ENCODE measurements around the gene ACKR2.

The ACKR2 gene

DNA sequence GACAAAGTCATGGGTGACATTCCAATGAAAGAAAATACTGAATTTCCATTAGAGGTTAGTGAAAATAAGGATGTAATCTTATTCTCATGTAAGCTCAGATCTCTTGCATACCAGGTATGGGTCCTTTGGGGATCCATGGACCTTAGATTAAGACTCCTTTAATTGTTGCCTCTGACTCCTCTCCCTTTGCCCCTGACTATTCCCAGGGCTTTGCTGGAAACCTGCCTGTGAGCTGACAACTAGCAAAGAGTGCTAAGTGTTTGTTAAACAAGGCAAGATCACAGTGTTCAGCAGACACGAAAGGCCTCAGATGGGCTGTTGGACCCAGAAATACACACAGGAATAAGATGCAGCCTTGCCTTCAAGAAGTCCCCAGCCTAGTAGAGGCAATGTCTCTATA is 32.1 kb downstream of the ACKR2 start:
- H3K27me3 ChIP-seq (ENCODE audit: insufficient read depth, low read length, poor library complexity), result peaks cover 4% of the 10 kb centered on the region
- no peak overlapping the region for H2AFZ ChIP-seq (ENCODE audit: low read depth, low read length)
- ATAC-seq (ENCODE audit: insufficient read depth, low read depth) (no peak), DNase-seq (no peak)
- no peak overlapping the region for H3K27ac ChIP-seq (ENCODE audit: low read length)
- no peaks in the 10 kb centered on the region for H3K36me3 ChIP-seq (ENCODE audit: insufficient read depth, low read length)
- H3K9me3 ChIP-seq (ENCODE audit: insufficient read depth, low read length, severe bottlenecking), result no peaks in the 10 kb centered on the region
- H3K4me3 ChIP-seq (ENCODE audit: low read depth in 1 of 2, low read length in 2 of 2), result no peak overlapping the region
- H3K4me2 ChIP-seq (ENCODE audit: insufficient read depth, low read length), result no peak overlapping the region
- no peak for TF ChIP-seq EZH2 (IDR thresholded peaks at IDR 0.05; ENCODE audit: borderline replicate concordance, low read depth, low read length, severe bottlenecking)
- TF ChIP-seq, protein P1, sequence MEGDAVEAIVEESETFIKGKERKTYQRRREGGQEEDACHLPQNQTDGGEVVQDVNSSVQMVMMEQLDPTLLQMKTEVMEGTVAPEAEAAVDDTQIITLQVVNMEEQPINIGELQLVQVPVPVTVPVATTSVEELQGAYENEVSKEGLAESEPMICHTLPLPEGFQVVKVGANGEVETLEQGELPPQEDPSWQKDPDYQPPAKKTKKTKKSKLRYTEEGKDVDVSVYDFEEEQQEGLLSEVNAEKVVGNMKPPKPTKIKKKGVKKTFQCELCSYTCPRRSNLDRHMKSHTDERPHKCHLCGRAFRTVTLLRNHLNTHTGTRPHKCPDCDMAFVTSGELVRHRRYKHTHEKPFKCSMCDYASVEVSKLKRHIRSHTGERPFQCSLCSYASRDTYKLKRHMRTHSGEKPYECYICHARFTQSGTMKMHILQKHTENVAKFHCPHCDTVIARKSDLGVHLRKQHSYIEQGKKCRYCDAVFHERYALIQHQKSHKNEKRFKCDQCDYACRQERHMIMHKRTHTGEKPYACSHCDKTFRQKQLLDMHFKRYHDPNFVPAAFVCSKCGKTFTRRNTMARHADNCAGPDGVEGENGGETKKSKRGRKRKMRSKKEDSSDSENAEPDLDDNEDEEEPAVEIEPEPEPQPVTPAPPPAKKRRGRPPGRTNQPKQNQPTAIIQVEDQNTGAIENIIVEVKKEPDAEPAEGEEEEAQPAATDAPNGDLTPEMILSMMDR (IDR thresholded peaks at IDR 0.05; ENCODE audit: borderline replicate concordance, extremely low read depth, low read length, poor library complexity, severe bottlenecking), result no peak
- no peak overlapping the region for H3K9ac ChIP-seq (ENCODE audit: low read depth, low read length)
- H3K4me1 ChIP-seq (ENCODE audit: insufficient read depth, low read length), result no peaks in the 10 kb centered on the region
- H4K20me1 ChIP-seq (ENCODE audit: insufficient read depth, low read length), result no peaks in the 10 kb centered on the region
- H3K79me2 ChIP-seq (ENCODE audit: insufficient read depth, low read length), result no peaks in the 10 kb centered on the region

DNA sequence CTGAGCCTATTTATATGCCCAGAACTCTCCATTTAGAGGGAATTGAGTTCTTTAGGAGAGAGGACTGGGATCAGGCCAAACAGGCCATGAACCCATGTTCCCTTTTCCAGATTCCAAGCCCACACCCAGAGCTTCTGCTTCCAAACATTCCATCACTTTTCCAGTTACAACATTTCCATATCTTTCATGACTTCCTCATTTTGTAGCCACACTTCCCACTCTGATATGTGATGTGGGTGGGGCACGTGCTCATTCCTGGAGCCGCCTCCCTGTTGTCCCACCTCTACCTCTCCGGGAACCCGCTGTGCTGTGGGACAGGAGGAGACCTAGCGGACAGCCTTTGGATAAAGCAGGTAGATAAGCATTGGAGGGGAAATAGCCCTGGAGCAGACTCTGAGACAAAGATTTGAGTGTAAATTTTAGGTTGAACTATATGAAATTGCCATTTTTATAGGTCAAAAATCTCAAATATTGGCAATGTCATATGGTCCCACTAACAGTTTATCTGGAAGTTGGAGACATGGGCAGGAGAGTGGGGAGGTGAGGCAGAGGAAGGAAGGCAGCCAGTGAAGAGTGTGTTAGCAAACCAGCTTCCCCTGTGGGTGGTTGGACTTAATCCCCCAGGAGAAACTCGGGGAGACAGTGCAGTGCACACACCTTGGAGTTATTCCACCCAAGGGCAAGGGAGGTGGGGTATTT is 34.6 kb downstream of the ACKR2 start:
- H4K20me1 ChIP-seq (ENCODE audit: insufficient read depth, low read length), result no peaks in the 10 kb centered on the region
- TF ChIP-seq, protein P1 (IDR thresholded peaks at IDR 0.05; ENCODE audit: borderline replicate concordance, extremely low read depth, low read length, poor library complexity, severe bottlenecking), result no peak
- TF ChIP-seq EZH2 (IDR thresholded peaks at IDR 0.05; ENCODE audit: borderline replicate concordance, low read depth, low read length, severe bottlenecking), result no peak
- no peaks in the 10 kb centered on the region for H3K36me3 ChIP-seq (ENCODE audit: insufficient read depth, low read length)
- H3K27me3 ChIP-seq (ENCODE audit: insufficient read depth, low read length, poor library complexity), result peaks cover 12% of the 10 kb centered on the region
- no peaks in the 10 kb centered on the region for H3K79me2 ChIP-seq (ENCODE audit: insufficient read depth, low read length)
- no peaks in the 10 kb centered on the region for H3K4me1 ChIP-seq (ENCODE audit: insufficient read depth, low read length)
- H3K9me3 ChIP-seq (ENCODE audit: insufficient read depth, low read length, severe bottlenecking), result no peaks in the 10 kb centered on the region
- H3K4me2 ChIP-seq (ENCODE audit: insufficient read depth, low read length), result no peak overlapping the region
- no peak overlapping the region for H3K4me3 ChIP-seq (ENCODE audit: low read depth in 1 of 2, low read length in 2 of 2)
- no peak overlapping the region for H2AFZ ChIP-seq (ENCODE audit: low read depth, low read length)
- no peak for DNase-seq
- ATAC-seq (ENCODE audit: insufficient read depth, low read depth), result no peak
- H3K9ac ChIP-seq (ENCODE audit: low read depth, low read length), result no peak overlapping the region
- no peak overlapping the region for H3K27ac ChIP-seq (ENCODE audit: low read length)

DNA sequence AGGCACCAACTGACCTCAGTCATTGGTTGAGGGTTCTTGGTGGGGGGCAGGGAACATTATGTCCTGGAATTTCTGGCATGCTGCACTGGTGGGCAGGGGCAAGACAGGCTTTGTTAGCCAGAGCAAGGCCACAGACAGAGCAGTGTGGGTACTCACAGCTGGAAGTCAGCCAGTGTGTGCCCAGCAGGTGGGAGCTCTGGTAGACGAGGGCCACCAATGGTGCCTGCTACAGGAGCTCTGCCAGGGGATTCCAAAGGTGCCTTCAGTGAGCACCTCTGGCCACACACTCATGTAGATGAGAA is 35.1 kb downstream of the ACKR2 start:
- Histone ChIP-seq H2AFZ (ENCODE audit: low read depth, low read length) (no peak overlapping the region), H3K9me3 (ENCODE audit: insufficient read depth, low read length, severe bottlenecking) (no peaks in the 10 kb centered on the region), H3K4me2 (ENCODE audit: insufficient read depth, low read length) (no peak overlapping the region), H3K4me3 (ENCODE audit: low read depth in 1 of 2, low read length in 2 of 2) (no peak overlapping the region), H3K27me3 (ENCODE audit: insufficient read depth, low read length, poor library complexity) (peaks cover 12% of the 10 kb centered on the region), H3K27ac (ENCODE audit: low read length) (no peak overlapping the region), H3K9ac (ENCODE audit: low read depth, low read length) (no peak overlapping the region), H3K79me2 (ENCODE audit: insufficient read depth, low read length) (no peaks in the 10 kb centered on the region), H3K36me3 (ENCODE audit: insufficient read depth, low read length) (no peaks in the 10 kb centered on the region), H4K20me1 (ENCODE audit: insufficient read depth, low read length) (no peaks in the 10 kb centered on the region), H3K4me1 (ENCODE audit: insufficient read depth, low read length) (no peaks in the 10 kb centered on the region)
- no peak for ATAC-seq (ENCODE audit: insufficient read depth, low read depth)
- TF ChIP-seq, protein P1 (IDR thresholded peaks at IDR 0.05; ENCODE audit: borderline replicate concordance, extremely low read depth, low read length, poor library complexity, severe bottlenecking), result no peak
- no peak for TF ChIP-seq EZH2 (IDR thresholded peaks at IDR 0.05; ENCODE audit: borderline replicate concordance, low read depth, low read length, severe bottlenecking)
- no peak for DNase-seq

All from DND-41 (cell line).